Kidney (tissue), 14 donors: ENCODE measurements around the gene ZNF22. TPM values are rescaled to one million over a fixed set of nuclear protein-coding genes. Genes with fewer than 3 reads are reported as not detected.

Source experiments
- DNase-seq, 5 donors: peaks; one replicate each; pipeline ENCODE4 v3.0.0-alpha.2; 2013 to 2020
- FAIRE-seq: peaks from 2 replicates; lab custom pipeline; 2012; peaks lifted over from hg19 to GRCh38; lab: Jason Lieb, UNC
- H3K27ac ChIP-seq, 2 donors: one replicate each; pipeline ENCODE4 v1.7.0; 2013; ENCODE audit warnings: low read depth in 2 of 2, low read length in 2 of 2, inconsistent platforms in 1 of 2
- H3K27me3 ChIP-seq: one replicate; pipeline ENCODE4 v1.7.1; 2013; ENCODE audit warnings: low read length, inconsistent platforms; ENCODE audit not compliant: control insufficient read depth, insufficient read depth
- H3K36me3 ChIP-seq, 3 donors: one replicate each; pipeline versions ENCODE4 v1.7.0 to v1.7.1; 2013; ENCODE audit warnings: low read length in 3 of 3, control low read depth in 1 of 3, inconsistent platforms in 1 of 3; ENCODE audit not compliant: insufficient read depth in 3 of 3, control insufficient read depth in 2 of 3
- H3K4me1 ChIP-seq, 3 donors: one replicate each; pipeline versions ENCODE4 v1.7.0 to v1.7.1; 2013; ENCODE audit warnings: low read length in 3 of 3, inconsistent platforms in 1 of 3, low read depth in 1 of 3; ENCODE audit not compliant: control insufficient read depth in 2 of 3, insufficient read depth in 2 of 3
- H3K4me3 ChIP-seq, 3 donors: one replicate each; pipeline versions ENCODE4 v1.7.0 to v1.8.1; 2013; ENCODE audit warnings: low read length in 3 of 3, control low read depth in 1 of 3, inconsistent platforms in 1 of 3
- H3K9ac ChIP-seq, 3 donors: one replicate each; pipeline versions ENCODE4 v1.7.0 to v1.7.1; 2013; ENCODE audit warnings: low read length in 3 of 3, control low read depth in 1 of 3, inconsistent platforms in 1 of 3
- H3K9me3 ChIP-seq, 3 donors: one replicate each; pipeline versions ENCODE4 v1.7.0 to v1.7.1; 2013; ENCODE audit warnings: low read length in 3 of 3, control low read depth in 1 of 3, inconsistent platforms in 1 of 3; ENCODE audit not compliant: control insufficient read depth in 2 of 3, insufficient read depth in 1 of 3
- intact Hi-C: fragments of 100-400 bp; cut with DNase I; formaldehyde crosslinking; loops from one replicate; pipeline ENCODE4 v1.11.1; 2022
- polyA plus RNA-seq: library from polyadenylated mRNA; stranded (reverse); fragments of 350-450 nt; fragmentation: Illumina TruSeq; extraction: RNeasy Lipid Tissue Mini Kit (QIAGEN cat#74804); gene quantifications from one replicate; pipeline ENCODE4 v1.2.3, GENCODE V29; 2014; ENCODE audit warnings: low read depth, low replicate concordance; ENCODE audit not compliant: insufficient read depth
- total RNA-seq: library from RNA; stranded (reverse); fragmentation: NEBNext Ultra II Directional; extraction: Animal tissue kit (Norgen Biotek cat#: 25700); gene quantifications from one replicate; pipeline ENCODE4 v1.2.1, GENCODE V29; 2021
- TF ChIP-seq, protein P1 (sequence below): IDR thresholded peaks from 3 replicates; pipeline ENCODE4 v1.5.1; 2012; ENCODE audit warnings: mild to moderate bottlenecking, moderate library complexity, borderline replicate concordance; ENCODE audit not compliant: insufficient read depth; ENCODE audit errors: extremely low read depth
- donor health status: control.
- donor health status: control.
- donor health status: control.
- donor health status: control.
- donor health status: control.
- donor health status: DM: yes; HTN: yes; CAD: no.
- donor health status: Normal renal cell carcinoma (clear cell type).

The ZNF22 gene
- total and polyA plus RNA-seq, 2 donors from 2014 or later, result 18.7 to 24.5 TPM

DNA sequence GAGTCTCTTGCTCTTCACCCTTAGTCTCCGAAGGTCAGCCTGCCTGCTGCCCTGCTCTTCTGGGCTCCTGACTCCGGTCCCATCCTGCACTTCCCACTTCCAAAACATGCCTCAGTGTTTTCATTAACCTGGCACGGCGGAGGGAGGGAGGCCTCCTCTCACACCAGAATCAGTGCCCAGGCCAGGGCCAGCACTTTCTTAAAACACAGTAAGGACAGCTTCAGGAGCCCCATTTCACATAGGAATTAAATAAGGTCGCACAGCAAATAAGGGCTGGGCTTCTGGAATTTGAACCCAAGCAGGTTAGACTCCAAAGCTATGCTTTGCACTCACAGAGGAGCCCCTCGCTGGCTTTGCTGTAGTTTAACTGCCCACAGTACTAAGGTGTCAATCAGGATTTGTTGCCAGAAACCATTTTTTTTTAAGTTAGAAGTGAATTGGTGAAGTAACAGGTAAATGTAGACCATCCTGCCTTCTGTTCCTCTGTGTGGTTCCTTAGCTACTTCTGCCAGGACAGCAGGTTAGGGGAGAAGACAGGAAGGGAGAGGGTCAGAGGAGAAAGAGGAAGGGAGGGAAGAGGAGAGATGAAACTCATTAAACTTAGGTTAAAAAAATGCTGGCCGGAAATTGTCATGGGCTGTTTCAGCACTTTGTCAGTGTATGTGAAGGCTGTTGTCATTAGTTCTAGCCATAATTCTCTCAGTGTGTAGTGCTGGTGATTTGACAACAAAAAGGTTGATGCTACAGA is 40.1 kb upstream of the ZNF22 start:
- no peak for FAIRE-seq
- peak in 3 of 5 donors; percentile 52 to 67 (median 65) for DNase-seq
- intact Hi-C loops, result no loop called here
- Histone ChIP-seq H3K36me3 (no peaks in the 10 kb centered on the region), H3K9me3 (no peaks in the 10 kb centered on the region), H3K4me1 (peaks cover 2 to 52% (median 30%) of the 10 kb centered on the region in 3 donors), H3K9ac (peak overlapping the region in 2 of 3 donors; percentile 74 to 90), H3K27ac (peak overlapping the region; percentile 79 to 82), H3K27me3 (no peaks in the 10 kb centered on the region), H3K4me3 (peak overlapping the region in 2 of 3 donors; percentile 88)
- TF ChIP-seq, protein P1, sequence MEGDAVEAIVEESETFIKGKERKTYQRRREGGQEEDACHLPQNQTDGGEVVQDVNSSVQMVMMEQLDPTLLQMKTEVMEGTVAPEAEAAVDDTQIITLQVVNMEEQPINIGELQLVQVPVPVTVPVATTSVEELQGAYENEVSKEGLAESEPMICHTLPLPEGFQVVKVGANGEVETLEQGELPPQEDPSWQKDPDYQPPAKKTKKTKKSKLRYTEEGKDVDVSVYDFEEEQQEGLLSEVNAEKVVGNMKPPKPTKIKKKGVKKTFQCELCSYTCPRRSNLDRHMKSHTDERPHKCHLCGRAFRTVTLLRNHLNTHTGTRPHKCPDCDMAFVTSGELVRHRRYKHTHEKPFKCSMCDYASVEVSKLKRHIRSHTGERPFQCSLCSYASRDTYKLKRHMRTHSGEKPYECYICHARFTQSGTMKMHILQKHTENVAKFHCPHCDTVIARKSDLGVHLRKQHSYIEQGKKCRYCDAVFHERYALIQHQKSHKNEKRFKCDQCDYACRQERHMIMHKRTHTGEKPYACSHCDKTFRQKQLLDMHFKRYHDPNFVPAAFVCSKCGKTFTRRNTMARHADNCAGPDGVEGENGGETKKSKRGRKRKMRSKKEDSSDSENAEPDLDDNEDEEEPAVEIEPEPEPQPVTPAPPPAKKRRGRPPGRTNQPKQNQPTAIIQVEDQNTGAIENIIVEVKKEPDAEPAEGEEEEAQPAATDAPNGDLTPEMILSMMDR, result no peak

DNA sequence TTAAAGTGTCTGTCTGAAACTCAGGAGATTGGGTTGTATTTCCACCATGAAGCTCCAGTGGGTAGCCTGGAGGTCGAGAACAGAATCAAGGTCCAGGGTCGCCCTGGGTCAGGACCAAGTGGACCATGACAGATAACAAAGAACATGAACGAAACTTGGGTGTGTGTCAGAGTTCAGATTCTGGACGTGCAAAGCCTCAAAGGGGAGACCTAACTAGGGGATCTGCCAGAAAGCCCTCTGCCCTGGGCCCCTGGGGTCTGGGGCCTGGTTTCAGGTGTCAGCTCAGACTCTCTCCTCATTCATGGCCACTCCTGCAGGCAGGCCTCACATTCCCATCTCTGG is 39.5 kb upstream of the ZNF22 start:
- Histone ChIP-seq H3K27ac (peak overlapping the region; percentile 79 to 82), H3K9me3 (no peaks in the 10 kb centered on the region), H3K9ac (peak overlapping the region in 1 of 3 donors; percentile 90), H3K4me3 (peak overlapping the region in 2 of 3 donors; percentile 56 to 88), H3K27me3 (no peaks in the 10 kb centered on the region), H3K36me3 (no peaks in the 10 kb centered on the region), H3K4me1 (peaks cover 7 to 57% (median 36%) of the 10 kb centered on the region in 3 donors)
- FAIRE-seq, result no peak
- intact Hi-C loops, result no loop called here
- peak in 1 of 5 donors; percentile 61 for DNase-seq
- TF ChIP-seq, protein P1, result no peak

DNA sequence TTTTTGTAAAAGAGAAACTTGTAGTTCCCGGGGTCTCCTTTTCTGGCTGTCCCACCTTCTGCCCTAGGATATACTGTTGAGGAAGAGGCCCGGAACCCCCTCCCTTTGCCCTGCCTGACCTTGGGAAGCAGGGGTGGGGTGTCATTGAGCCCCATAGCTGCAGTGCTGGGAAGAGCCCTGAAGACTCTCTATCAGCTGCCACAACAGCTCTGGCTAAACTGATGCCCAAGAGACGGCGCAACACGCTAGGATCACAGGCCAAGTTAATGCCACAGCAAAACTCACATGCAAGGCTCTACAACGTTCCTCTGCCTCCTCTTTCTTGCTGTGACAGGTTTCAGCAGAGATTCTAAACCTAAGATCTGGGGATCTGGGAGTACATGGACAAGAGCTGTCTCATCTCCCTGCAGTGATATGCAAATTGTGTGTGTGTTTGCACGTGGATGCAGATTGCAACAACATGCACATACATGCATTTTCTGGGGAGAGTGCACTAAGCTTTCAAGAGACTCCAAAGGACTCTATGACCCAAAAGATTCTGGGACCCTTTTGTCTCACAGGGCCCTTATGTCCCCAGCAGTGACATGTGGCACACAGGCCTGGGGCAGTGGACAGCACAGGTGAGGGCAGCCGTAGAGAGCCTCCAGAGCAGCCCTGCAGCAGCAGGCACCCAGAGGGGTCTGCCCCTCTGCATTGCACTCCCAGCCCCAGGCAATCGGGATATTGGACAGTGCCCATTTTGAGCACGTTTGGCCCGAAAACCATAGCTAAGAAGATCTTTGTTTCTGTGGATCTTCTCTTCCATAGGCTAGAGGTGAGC is 38.6 kb upstream of the ZNF22 start:
- no peaks in the 10 kb centered on the region for H3K36me3 ChIP-seq
- peak in 1 of 5 donors; percentile 37 for DNase-seq
- peaks cover 8 to 64% (median 43%) of the 10 kb centered on the region in 3 donors for H3K4me1 ChIP-seq
- no peaks in the 10 kb centered on the region for H3K27me3 ChIP-seq
- intact Hi-C loops, result no loop called here
- peak overlapping the region; percentile 66 to 74 for H3K27ac ChIP-seq
- FAIRE-seq, result no peak
- H3K4me3 ChIP-seq, result peak overlapping the region in 2 of 3 donors; percentile 4 to 88
- TF ChIP-seq, protein P1, result no peak
- H3K9ac ChIP-seq, result peak overlapping the region in 1 of 3 donors; percentile 90
- no peaks in the 10 kb centered on the region for H3K9me3 ChIP-seq
